ENCODE results near the gene LRRC47. TPM values are rescaled to one million over a fixed set of nuclear protein-coding genes. Genes with fewer than 3 reads are reported as not detected.

Gene LRRC47
- total RNA-seq, 3 donors from 2014 or later: 31.5 to 34.2 (median 34.2) TPM

GRCh38 chr1:3779912-3780416, 16.3 kb downstream of the LRRC47 start:
- TF ChIP-seq CTCF (IDR thresholded peaks at IDR 0.05) (no peak), POLR2AphosphoS5 (IDR thresholded peaks at IDR 0.05) (no peak), POLR2A (IDR thresholded peaks at IDR 0.05) (no peak)
- H3K27me3 ChIP-seq: no peaks in the 10 kb centered on the region
- H3K4me1 ChIP-seq: peaks cover 7 to 13% of the 10 kb centered on the region in 2 donors
- intact Hi-C loops (cut with DNase I; ENCODE audit: low total_unique reads): no loop called here
- H3K4me3 ChIP-seq: no peak overlapping the region
- peaks cover 7% of the 10 kb centered on the region for H3K36me3 ChIP-seq
- H3K9me3 ChIP-seq: no peaks in the 10 kb centered on the region
- no peak overlapping the region for H3K27ac ChIP-seq
- no peak for DNase-seq (ENCODE audit: low spot score in 2 of 2)

GRCh38 chr1:3779265-3779911, 16.9 kb downstream of the LRRC47 start:
- DNase-seq (ENCODE audit: low spot score in 2 of 2): no peak
- no peak overlapping the region for H3K4me3 ChIP-seq
- intact Hi-C loops (cut with DNase I; ENCODE audit: low total_unique reads): no loop called here
- no peaks in the 10 kb centered on the region for H3K9me3 ChIP-seq
- H3K27ac ChIP-seq: no peak overlapping the region
- H3K27me3 ChIP-seq: no peaks in the 10 kb centered on the region
- no peak for TF ChIP-seq POLR2A (IDR thresholded peaks at IDR 0.05)
- peaks cover 7% of the 10 kb centered on the region for H3K36me3 ChIP-seq
- H3K4me1 ChIP-seq: peaks cover 7 to 15% of the 10 kb centered on the region in 2 donors

GRCh38 chr1:3778590-3779264, 17.6 kb downstream of the LRRC47 start:
- no peak overlapping the region for H3K4me3 ChIP-seq
- H3K9me3 ChIP-seq: no peaks in the 10 kb centered on the region
- no peak overlapping the region for H3K27ac ChIP-seq
- peaks cover 7% of the 10 kb centered on the region for H3K36me3 ChIP-seq
- no peaks in the 10 kb centered on the region for H3K27me3 ChIP-seq
- H3K4me1 ChIP-seq: peaks cover 7 to 15% of the 10 kb centered on the region in 2 donors
- TF ChIP-seq POLR2AphosphoS5 (IDR thresholded peaks at IDR 0.05) (no peak), POLR2A (IDR thresholded peaks at IDR 0.05) (no peak), CTCF (IDR thresholded peaks at IDR 0.05) (no peak)
- intact Hi-C loops (cut with DNase I; ENCODE audit: low total_unique reads): no loop called here
- no peak for DNase-seq (ENCODE audit: low spot score in 2 of 2)

- intact Hi-C loops (cut with DNase I; ENCODE audit: low total_unique reads): no loop called here
- no peak for DNase-seq (ENCODE audit: low spot score in 2 of 2)
Observed at GRCh38 chr1:3777647-3778589, 18.4 kb downstream of the LRRC47 start.

More at GRCh38 chr1:3777647-3778589, 18.4 kb downstream of the LRRC47 start:
- Histone ChIP-seq H3K4me1 (peaks cover 7 to 15% of the 10 kb centered on the region in 2 donors), H3K9me3 (no peaks in the 10 kb centered on the region), H3K27me3 (no peaks in the 10 kb centered on the region), H3K4me3 (no peak overlapping the region), H3K36me3 (peaks cover 7% of the 10 kb centered on the region), H3K27ac (no peak overlapping the region)
- TF ChIP-seq POLR2A (IDR thresholded peaks at IDR 0.05) (no peak), POLR2AphosphoS5 (IDR thresholded peaks at IDR 0.05) (no peak), CTCF (IDR thresholded peaks at IDR 0.05) (no peak)
